Measurements from ENCODE around the gene ROCK2.

ROCK2 gene

GRCh38 chr2:11257078-11257477 lies 87.4 kb downstream of the ROCK2 start:
- TF ChIP-seq SP2 (tag by site-specific recombination; IDR thresholded peaks at IDR 0.05): no peak
- no peak for TF ChIP-seq ZNF157 (tag by site-specific recombination; IDR thresholded peaks at IDR 0.05)
- Histone ChIP-seq H3K9me3 (ENCODE audit: control insufficient read depth, insufficient read depth, low read depth, low read length) (no peaks in the 10 kb centered on the region), H3K4me1 (ENCODE audit: control insufficient read depth, insufficient read depth, low read length) (peaks cover 3% of the 10 kb centered on the region; the same call in 1 of the 2 replicates), H3K27ac (ENCODE audit: extremely low read depth, low read depth, low read length) (no peak overlapping the region), H3K36me3 (ENCODE audit: control insufficient read depth in 2 of 2, insufficient read depth in 1 of 2, low read length in 2 of 2) (peaks cover 0 to 3% of the 10 kb centered on the region in 2 experiments; a peak in 2 of 3 replicates), H3K4me3 (ENCODE audit: low read depth, low read length) (no peak overlapping the region)
- ChIA-PET CTCF (no interaction called here), POLR2A (no interaction called here)

- TF ChIP-seq ZNF548 (tag by site-specific recombination; IDR thresholded peaks at IDR 0.05): no peak
- TF ChIP-seq ZNF580 (tag by site-specific recombination; IDR thresholded peaks at IDR 0.05): no peak
- TF ChIP-seq ZNF623 (tag by site-specific recombination; IDR thresholded peaks at IDR 0.05): no peak
- no peak for TF ChIP-seq ZNF792 (tag by site-specific recombination; IDR thresholded peaks at IDR 0.05)
- no peak for TF ChIP-seq ZNF148 (tag by site-specific recombination; IDR thresholded peaks at IDR 0.05; ENCODE audit: borderline replicate concordance)
- TF ChIP-seq ZBTB11 (tag by site-specific recombination; conservative IDR thresholded peaks at IDR 0.05; ENCODE audit: low read depth): no peak
- no peak for TF ChIP-seq ZNF10 (tag by site-specific recombination; IDR thresholded peaks at IDR 0.05)
- TF ChIP-seq ZNF518A (tag by site-specific recombination; conservative IDR thresholded peaks at IDR 0.05; ENCODE audit: low read depth): no peak
- TF ChIP-seq ZNF391 (tag by site-specific recombination; IDR thresholded peaks at IDR 0.05; ENCODE audit: borderline replicate concordance, low read depth): no peak
- TF ChIP-seq ZNF157 (tag by site-specific recombination; IDR thresholded peaks at IDR 0.05): no peak
- TF ChIP-seq BCL6B (tag by site-specific recombination; IDR thresholded peaks at IDR 0.05): no peak
- Histone ChIP-seq H3K4me1 (ENCODE audit: control insufficient read depth, insufficient read depth, low read length) (peaks cover 3% of the 10 kb centered on the region; the same call in 1 of the 2 replicates), H3K4me3 (ENCODE audit: low read depth, low read length) (no peak overlapping the region), H3K9me3 (ENCODE audit: control insufficient read depth, insufficient read depth, low read depth, low read length) (no peaks in the 10 kb centered on the region), H3K27ac (ENCODE audit: extremely low read depth, low read depth, low read length) (no peak overlapping the region), H3K36me3 (ENCODE audit: control insufficient read depth in 2 of 2, insufficient read depth in 1 of 2, low read length in 2 of 2) (peaks cover 0 to 3% of the 10 kb centered on the region in 2 experiments; a peak in 2 of 3 replicates)
- ChIA-PET CTCF (no interaction called here), POLR2A (no interaction called here)
Measured at GRCh38 chr2:11256166-11256565, 88.3 kb downstream of the ROCK2 start.

Measured in HEK293 (cell line).